Brain microvascular endothelial cell (primary cell): ENCODE measurements around the gene IBA57.

ENCODE experiments used
- DNase-seq: peaks from one replicate; pipeline ENCODE4 v3.0.0-alpha.2; 2020
- H3K27ac ChIP-seq: fragments of 250-450 bp; sonication (Bioruptor Pico); 2 replicates; pipeline ENCODE4 v1.5.1; 2020; ENCODE audit warnings: mild to moderate bottlenecking, moderate library complexity
- H3K27me3 ChIP-seq: fragments of 250-450 bp; sonication (Bioruptor Pico); replicated peaks from 2 replicates; pipeline ENCODE4 v1.5.1; 2020; ENCODE audit warnings: mild to moderate bottlenecking
- H3K36me3 ChIP-seq: fragments of 250-450 bp; sonication (Bioruptor Pico); replicated peaks from 2 replicates; pipeline ENCODE4 v1.5.1; 2020; ENCODE audit warnings: mild to moderate bottlenecking
- H3K4me3 ChIP-seq: 2 replicates; pipeline ENCODE4 v1.5.1; 2011; ENCODE audit warnings: low read depth, mild to moderate bottlenecking, control low read depth, low read length, moderate library complexity
- in situ Hi-C: cut with HindIII; loops from 2 replicates; pipeline ENCODE4 v1.10.0; 2017; ENCODE audit warnings: low sequenced_read_pairs, low pct_ligation_motif_present
- TF ChIP-seq, protein P1 (sequence below): IDR thresholded peaks from 2 replicates; pipeline ENCODE4 v1.5.1; 2011; ENCODE audit warnings: low read depth, mild to moderate bottlenecking, moderate library complexity, low read length, control low read depth, inconsistent platforms; ENCODE audit errors: missing control alignments

The IBA57 gene

DNA sequence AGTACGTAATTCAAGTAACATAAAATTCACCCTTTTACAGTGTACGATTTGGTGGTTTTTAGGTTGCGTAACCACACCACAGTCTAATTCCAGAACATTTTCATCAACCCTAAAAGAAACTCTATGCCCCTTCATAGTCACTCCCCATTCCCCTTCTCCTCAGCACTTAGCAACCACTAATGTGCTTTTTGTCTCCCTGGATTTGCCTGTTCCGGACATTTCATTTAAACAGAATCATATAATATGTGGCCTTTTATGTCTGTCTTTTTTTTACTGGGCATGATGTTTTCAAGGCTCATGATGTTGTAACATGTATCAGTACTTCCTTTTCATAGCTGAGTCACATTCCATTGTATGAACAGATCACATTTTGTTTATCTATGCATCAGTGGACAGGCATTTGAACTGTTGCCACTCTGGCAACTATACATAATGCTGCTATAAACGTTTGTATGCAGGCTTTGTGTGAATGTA, 63.0 kb downstream of the IBA57 start:
- peak overlapping the region; percentile 78 for H3K27ac ChIP-seq
- H3K27me3 ChIP-seq, result no peaks in the 10 kb centered on the region
- in situ Hi-C loops, result no loop called here
- peak; percentile 72 for DNase-seq
- no peak overlapping the region for H3K4me3 ChIP-seq
- H3K36me3 ChIP-seq, result no peaks in the 10 kb centered on the region
- TF ChIP-seq, protein P1, sequence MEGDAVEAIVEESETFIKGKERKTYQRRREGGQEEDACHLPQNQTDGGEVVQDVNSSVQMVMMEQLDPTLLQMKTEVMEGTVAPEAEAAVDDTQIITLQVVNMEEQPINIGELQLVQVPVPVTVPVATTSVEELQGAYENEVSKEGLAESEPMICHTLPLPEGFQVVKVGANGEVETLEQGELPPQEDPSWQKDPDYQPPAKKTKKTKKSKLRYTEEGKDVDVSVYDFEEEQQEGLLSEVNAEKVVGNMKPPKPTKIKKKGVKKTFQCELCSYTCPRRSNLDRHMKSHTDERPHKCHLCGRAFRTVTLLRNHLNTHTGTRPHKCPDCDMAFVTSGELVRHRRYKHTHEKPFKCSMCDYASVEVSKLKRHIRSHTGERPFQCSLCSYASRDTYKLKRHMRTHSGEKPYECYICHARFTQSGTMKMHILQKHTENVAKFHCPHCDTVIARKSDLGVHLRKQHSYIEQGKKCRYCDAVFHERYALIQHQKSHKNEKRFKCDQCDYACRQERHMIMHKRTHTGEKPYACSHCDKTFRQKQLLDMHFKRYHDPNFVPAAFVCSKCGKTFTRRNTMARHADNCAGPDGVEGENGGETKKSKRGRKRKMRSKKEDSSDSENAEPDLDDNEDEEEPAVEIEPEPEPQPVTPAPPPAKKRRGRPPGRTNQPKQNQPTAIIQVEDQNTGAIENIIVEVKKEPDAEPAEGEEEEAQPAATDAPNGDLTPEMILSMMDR, result no peak

DNA sequence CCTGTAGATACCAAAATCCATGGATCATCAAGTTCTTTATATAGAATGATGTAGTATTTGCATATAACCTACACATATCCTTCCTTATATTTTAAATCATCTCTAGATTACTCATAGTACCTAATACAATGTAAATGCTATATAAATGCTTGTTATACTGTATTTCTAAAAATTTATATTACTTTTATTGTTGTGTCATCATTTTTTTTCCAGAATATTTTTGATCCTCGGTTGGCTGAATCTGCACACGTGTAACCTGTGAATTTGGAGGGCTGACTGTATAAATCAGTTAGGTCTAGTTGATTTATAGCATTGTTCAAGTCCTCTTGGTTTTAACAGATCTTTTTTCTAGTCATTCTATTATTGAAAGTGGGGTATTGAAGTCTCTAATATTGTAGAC, 65.6 kb downstream of the IBA57 start:
- Histone ChIP-seq H3K27ac (no peak overlapping the region), H3K36me3 (no peaks in the 10 kb centered on the region), H3K27me3 (no peaks in the 10 kb centered on the region), H3K4me3 (no peak overlapping the region)
- no peak for DNase-seq
- TF ChIP-seq, protein P1, result no peak
- in situ Hi-C loops, result no loop called here
